Suppressor macrophage (primary cell): ENCODE results near the gene UBE2L6.
"Not testable (repeated sequence)": the region's sequence is repeated elsewhere in the genome, so short reads cannot be mapped to it uniquely, and the experiment has no call there.

Experiments
- DNase-seq, 4 experiments: peaks; one replicate each; pipeline ENCODE4 v3.0.0-alpha.2; 2020 to 2022

The UBE2L6 gene

GRCh38 chr11:57566905-57567514 lies 462 bp downstream of the UBE2L6 start:
- peak in 2 of 4 experiments; percentile 27 to 29 for DNase-seq

GRCh38 chr11:57566005-57566904 lies 1.2 kb downstream of the UBE2L6 start:
- peak; percentile 48 to 74 (median 66) for DNase-seq

GRCh38 chr11:57562596-57562995 lies 4.9 kb downstream of the UBE2L6 start:
- no peak for DNase-seq

GRCh38 chr11:57560146-57560545 lies 7.3 kb downstream of the UBE2L6 start:
- DNase-seq: no peak

- DNase-seq: no peak
Observed at GRCh38 chr11:57556041-57556440, 11.4 kb downstream of the UBE2L6 start.

- DNase-seq: no peak
Observed at GRCh38 chr11:57555393-57555792, 12.1 kb downstream of the UBE2L6 start.

- DNase-seq: no peak
Observed at GRCh38 chr11:57552479-57552878, 15.0 kb downstream of the UBE2L6 start.

GRCh38 chr11:57551941-57552340 lies 15.5 kb downstream of the UBE2L6 start:
- no peak for DNase-seq

GRCh38 chr11:57549983-57550382 lies 17.5 kb downstream of the UBE2L6 start:
- no peak for DNase-seq

- peak; percentile 34 to 65 (median 60) for DNase-seq
Observed at GRCh38 chr11:57547854-57548377, 19.6 kb downstream of the UBE2L6 start.

GRCh38 chr11:57546869-57547475 lies 20.5 kb downstream of the UBE2L6 start:
- peak in 3 of 4 experiments; percentile 21 to 30 (median 26) for DNase-seq

- DNase-seq: no peak
Observed at GRCh38 chr11:57546451-57546850, 21.0 kb downstream of the UBE2L6 start.

- DNase-seq: no peak
Observed at GRCh38 chr11:57545883-57546282, 21.6 kb downstream of the UBE2L6 start.

GRCh38 chr11:57544566-57544965 lies 22.9 kb downstream of the UBE2L6 start:
- DNase-seq: no peak

GRCh38 chr11:57543593-57543992 lies 23.9 kb downstream of the UBE2L6 start:
- DNase-seq: no peak

GRCh38 chr11:57542582-57542981 lies 24.9 kb downstream of the UBE2L6 start:
- no peak for DNase-seq

- DNase-seq: no peak
Observed at GRCh38 chr11:57541169-57541568, 26.3 kb downstream of the UBE2L6 start.

- no peak for DNase-seq
Observed at GRCh38 chr11:57539342-57539741, 28.1 kb downstream of the UBE2L6 start.

GRCh38 chr11:57536947-57537619 lies 30.4 kb downstream of the UBE2L6 start, which contains the start of gene SMTNL1:
Gene SMTNL1, plus strand, starts transcription at chr11:57537595. Its CDS starts 5,048 bp downstream, at chr11:57542643.
- no peak for DNase-seq

GRCh38 chr11:57534449-57534848 lies 33.0 kb downstream of the UBE2L6 start:
- not testable (repeated sequence) for DNase-seq

- peak; percentile 96 to 98 (median 98) for DNase-seq
Observed at GRCh38 chr11:57530596-57531507, 36.6 kb downstream of the UBE2L6 start, which contains the start of gene TIMM10. Gene TIMM10, minus strand, starts transcription at chr11:57530754. Its CDS starts 565 bp downstream, at chr11:57530189.
